Ramos (cell line): Measurements from ENCODE around the gene ANKRD27.
"Not testable (repeated sequence)": the region's sequence is repeated elsewhere in the genome, so short reads cannot be mapped to it uniquely, and the experiment has no call there.

Experiments used
- in situ Hi-C: fragments of 300-500 bp; cut with MboI; formaldehyde crosslinking; loops from one replicate; pipeline ENCODE4 v1.14.3; 2022; ENCODE audit warnings: low sequenced_read_pairs; ENCODE audit not compliant: unreplicated experiment

The ANKRD27 gene

GRCh38 chr19:32674931-32675719 lies at the start of gene ANKRD27:
ANKRD27 (minus strand) TSS chr19:32675180; CDS start chr19:32659015, 16,165 bp downstream.
- in situ Hi-C loops: no loop called here

GRCh38 chr19:32720936-32721250 lies 45.9 kb upstream of the ANKRD27 start:
- in situ Hi-C loops: no loop called here

- in situ Hi-C loops: no loop called here
Measured at GRCh38 chr19:32720216-32720935, 45.4 kb upstream of the ANKRD27 start.

GRCh38 chr19:32719611-32720059 lies 44.7 kb upstream of the ANKRD27 start, which contains the start of gene TDRD12:
TDRD12 (plus strand) TSS chr19:32719767; CDS start chr19:32720073, 306 bp downstream.
- in situ Hi-C loops: no loop called here

GRCh38 chr19:32718286-32718685 lies 43.3 kb upstream of the ANKRD27 start:
- in situ Hi-C loops: no loop called here

- in situ Hi-C loops: no loop called here
Measured at GRCh38 chr19:32717496-32717895, 42.5 kb upstream of the ANKRD27 start.

- in situ Hi-C loops: not testable (repeated sequence)
Measured at GRCh38 chr19:32716203-32716602, 41.2 kb upstream of the ANKRD27 start.

- in situ Hi-C loops: no loop called here
Measured at GRCh38 chr19:32711747-32712146, 36.8 kb upstream of the ANKRD27 start.

GRCh38 chr19:32709032-32709431 lies 34.1 kb upstream of the ANKRD27 start:
- in situ Hi-C loops: no loop called here

GRCh38 chr19:32708457-32708856 lies 33.5 kb upstream of the ANKRD27 start:
- in situ Hi-C loops: no loop called here

GRCh38 chr19:32704006-32704405 lies 29.0 kb upstream of the ANKRD27 start:
- in situ Hi-C loops: not testable (repeated sequence)

GRCh38 chr19:32702010-32702409 lies 27.0 kb upstream of the ANKRD27 start:
- in situ Hi-C loops: no loop called here

- in situ Hi-C loops: not testable (repeated sequence)
Measured at GRCh38 chr19:32700129-32700528, 25.1 kb upstream of the ANKRD27 start.

- in situ Hi-C loops: not testable (repeated sequence)
Measured at GRCh38 chr19:32696771-32697170, 21.8 kb upstream of the ANKRD27 start.

GRCh38 chr19:32695506-32695905 lies 20.5 kb upstream of the ANKRD27 start:
- in situ Hi-C loops: not testable (repeated sequence)

GRCh38 chr19:32694851-32695250 lies 19.9 kb upstream of the ANKRD27 start:
- in situ Hi-C loops: not testable (repeated sequence)

- in situ Hi-C loops: not testable (repeated sequence)
Measured at GRCh38 chr19:32694316-32694715, 19.3 kb upstream of the ANKRD27 start.

- in situ Hi-C loops: not testable (repeated sequence)
Measured at GRCh38 chr19:32693151-32694108, 18.4 kb upstream of the ANKRD27 start.

- in situ Hi-C loops: no loop called here
Measured at GRCh38 chr19:32692727-32693061, 17.7 kb upstream of the ANKRD27 start.

- in situ Hi-C loops: no loop called here
Measured at GRCh38 chr19:32691952-32692726, 17.2 kb upstream of the ANKRD27 start.
